Measurements from ENCODE around the gene IL1RAPL2.

IL1RAPL2 gene

GRCh38 chrX:105269386-105269785 lies 703.4 kb downstream of the IL1RAPL2 start:
- H3K4me3 ChIP-seq (ENCODE audit: insufficient read depth, low read length, poor library complexity, severe bottlenecking): no peak overlapping the region
- no peaks in the 10 kb centered on the region for H3K79me2 ChIP-seq (ENCODE audit: insufficient read depth, low read length)
- TF ChIP-seq EZH2phosphoT487 (conservative IDR thresholded peaks at IDR 0.05; ENCODE audit: low read length): no peak
- no peak for TF ChIP-seq CTCF (IDR thresholded peaks at IDR 0.05; ENCODE audit: insufficient read depth, low read length, poor library complexity, severe bottlenecking)
- no peaks in the 10 kb centered on the region for H4K20me1 ChIP-seq (ENCODE audit: low read depth, low read length)
- no peaks in the 10 kb centered on the region for H3K36me3 ChIP-seq (ENCODE audit: low read length)
- H3F3A ChIP-seq (ENCODE audit: insufficient read depth): no peaks in the 10 kb centered on the region
- H3K27me3 ChIP-seq (ENCODE audit: low read length): no peaks in the 10 kb centered on the region
- no peaks in the 10 kb centered on the region for H3K9me2 ChIP-seq (replicated peaks; ENCODE audit: insufficient read depth, low read length)
- no peak overlapping the region for H3K4me2 ChIP-seq (ENCODE audit: low read depth, low read length, poor library complexity, severe bottlenecking)
- no peaks in the 10 kb centered on the region for H3K9me3 ChIP-seq (ENCODE audit: insufficient read depth, low read length)
- no peak overlapping the region for H3K27ac ChIP-seq (ENCODE audit: low read depth, low read length)
- H3K9ac ChIP-seq (ENCODE audit: low read length): no peak overlapping the region
- no peak overlapping the region for H2AFZ ChIP-seq (ENCODE audit: low read depth, low read length, severe bottlenecking)

GRCh38 chrX:105273326-105273725 lies 707.3 kb downstream of the IL1RAPL2 start:
- H3K4me2 ChIP-seq (ENCODE audit: low read depth, low read length, poor library complexity, severe bottlenecking): no peak overlapping the region
- H3K27me3 ChIP-seq (ENCODE audit: low read length): no peaks in the 10 kb centered on the region
- no peaks in the 10 kb centered on the region for H4K20me1 ChIP-seq (ENCODE audit: low read depth, low read length)
- H3K36me3 ChIP-seq (ENCODE audit: low read length): no peaks in the 10 kb centered on the region
- H3K9me2 ChIP-seq (replicated peaks; ENCODE audit: insufficient read depth, low read length): no peaks in the 10 kb centered on the region
- no peak overlapping the region for H2AFZ ChIP-seq (ENCODE audit: low read depth, low read length, severe bottlenecking)
- no peak overlapping the region for H3K27ac ChIP-seq (ENCODE audit: low read depth, low read length)
- no peak overlapping the region for H3K4me3 ChIP-seq (ENCODE audit: insufficient read depth, low read length, poor library complexity, severe bottlenecking)
- H3F3A ChIP-seq (ENCODE audit: insufficient read depth): no peaks in the 10 kb centered on the region
- H3K9me3 ChIP-seq (ENCODE audit: insufficient read depth, low read length): no peaks in the 10 kb centered on the region
- no peak for TF ChIP-seq EZH2phosphoT487 (conservative IDR thresholded peaks at IDR 0.05; ENCODE audit: low read length)
- no peak for TF ChIP-seq CTCF (IDR thresholded peaks at IDR 0.05; ENCODE audit: insufficient read depth, low read length, poor library complexity, severe bottlenecking)
- H3K9ac ChIP-seq (ENCODE audit: low read length): no peak overlapping the region
- H3K79me2 ChIP-seq (ENCODE audit: insufficient read depth, low read length): no peaks in the 10 kb centered on the region

- H3K4me2 ChIP-seq (ENCODE audit: low read depth, low read length, poor library complexity, severe bottlenecking): no peak overlapping the region
- H3K27me3 ChIP-seq (ENCODE audit: low read length): no peaks in the 10 kb centered on the region
- no peak for TF ChIP-seq EZH2phosphoT487 (conservative IDR thresholded peaks at IDR 0.05; ENCODE audit: low read length)
- TF ChIP-seq CTCF (IDR thresholded peaks at IDR 0.05; ENCODE audit: insufficient read depth, low read length, poor library complexity, severe bottlenecking): no peak
- H3K9me3 ChIP-seq (ENCODE audit: insufficient read depth, low read length): no peaks in the 10 kb centered on the region
- no peak overlapping the region for H3K9ac ChIP-seq (ENCODE audit: low read length)
- no peaks in the 10 kb centered on the region for H3K36me3 ChIP-seq (ENCODE audit: low read length)
- no peaks in the 10 kb centered on the region for H3K79me2 ChIP-seq (ENCODE audit: insufficient read depth, low read length)
- H3K9me2 ChIP-seq (replicated peaks; ENCODE audit: insufficient read depth, low read length): no peaks in the 10 kb centered on the region
- H4K20me1 ChIP-seq (ENCODE audit: low read depth, low read length): no peaks in the 10 kb centered on the region
- no peak overlapping the region for H2AFZ ChIP-seq (ENCODE audit: low read depth, low read length, severe bottlenecking)
- no peak overlapping the region for H3K27ac ChIP-seq (ENCODE audit: low read depth, low read length)
- H3K4me3 ChIP-seq (ENCODE audit: insufficient read depth, low read length, poor library complexity, severe bottlenecking): no peak overlapping the region
- no peaks in the 10 kb centered on the region for H3F3A ChIP-seq (ENCODE audit: insufficient read depth)
Observed at GRCh38 chrX:105274091-105274490, 708.1 kb downstream of the IL1RAPL2 start.

Measured in SU-DHL-6 (cell line).